ENCODE measurements around the gene SREBF2.

GRCh38 chr22:41822317-41823057 is 10.4 kb upstream of the SREBF2 start:
- peak; percentile 41 for TF ChIP-seq CTCF (IDR thresholded peaks at IDR 0.05; ENCODE audit: insufficient read depth, low read length)
- TF ChIP-seq POLR2AphosphoS5 (IDR thresholded peaks at IDR 0.05; ENCODE audit: low read depth) = no peak
- no peak for TF ChIP-seq GABPA (IDR thresholded peaks at IDR 0.05; ENCODE audit: low read depth)
- TF ChIP-seq REST (IDR thresholded peaks at IDR 0.05; ENCODE audit: insufficient replicate concordance, low read depth) = no peak
- no peak for TF ChIP-seq SPI1 (IDR thresholded peaks at IDR 0.05; ENCODE audit: borderline replicate concordance, low read depth)

Measured in HL-60 (cell line).